ENCODE results near the gene CELA2A. TPM values are rescaled to one million over a fixed set of nuclear protein-coding genes. Genes with fewer than 3 reads are reported as not detected.

Gene CELA2A
- total and polyA plus RNA-seq, 7 donors, result 0.10 to 2.1 TPM; not detected in 5

DNA sequence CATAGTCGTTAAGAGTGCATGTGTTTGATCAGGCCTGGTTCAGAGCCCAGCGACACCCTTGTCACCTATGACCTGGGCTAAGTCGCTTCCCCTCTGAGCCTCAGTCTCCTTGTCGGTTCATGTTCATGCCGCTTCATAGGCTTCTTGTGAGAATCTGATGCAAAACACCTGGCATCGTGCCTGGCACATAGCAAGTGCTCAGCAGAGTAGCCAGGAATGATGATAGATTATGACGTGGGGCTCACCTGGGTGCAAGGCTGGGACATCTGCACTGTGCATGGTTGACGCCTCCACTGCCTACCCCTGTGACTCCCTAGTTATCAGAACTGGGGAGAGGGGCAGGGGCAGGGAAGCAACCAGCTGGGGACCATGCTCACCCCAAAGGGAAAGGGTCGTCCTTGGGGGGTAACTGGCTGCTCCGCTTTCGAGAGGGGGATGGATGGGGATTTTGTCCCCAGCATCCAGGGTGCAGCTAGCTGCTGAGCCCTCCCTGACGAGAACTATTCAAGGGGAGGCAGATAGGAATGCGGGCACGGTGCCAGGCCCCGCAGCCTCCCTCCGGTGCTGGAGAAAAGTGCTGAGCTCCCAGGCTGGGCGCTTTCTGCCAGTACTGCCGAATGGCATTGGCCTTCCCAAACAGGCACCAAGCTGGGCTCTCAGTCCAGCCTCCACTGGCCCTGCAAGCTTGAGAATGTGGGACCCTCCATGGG lies 37.6 kb upstream of the CELA2A start:
- Histone ChIP-seq H3K9me3 (no peaks in the 10 kb centered on the region), H3K36me3 (ENCODE audit: insufficient read depth in 1 of 2, low read depth in 1 of 2) (no peaks in the 10 kb centered on the region), H3K4me1 (no peaks in the 10 kb centered on the region), H3K4me3 (no peak overlapping the region), H3K27ac (no peak overlapping the region), H3K27me3 (ENCODE audit: insufficient read depth in 3 of 3, low read length in 2 of 3) (peaks cover 0 to 3% (median 0%) of the 10 kb centered on the region in 3 donors)
- ATAC-seq (no peak), DNase-seq (no peak)
- 78 to 81% (median 80%) methylated on average over 18 of the region's 18 CpGs for WGBS, 3 donors
- intact Hi-C loops (cut with DNase I), result no loop called here
- TF ChIP-seq, protein P1, sequence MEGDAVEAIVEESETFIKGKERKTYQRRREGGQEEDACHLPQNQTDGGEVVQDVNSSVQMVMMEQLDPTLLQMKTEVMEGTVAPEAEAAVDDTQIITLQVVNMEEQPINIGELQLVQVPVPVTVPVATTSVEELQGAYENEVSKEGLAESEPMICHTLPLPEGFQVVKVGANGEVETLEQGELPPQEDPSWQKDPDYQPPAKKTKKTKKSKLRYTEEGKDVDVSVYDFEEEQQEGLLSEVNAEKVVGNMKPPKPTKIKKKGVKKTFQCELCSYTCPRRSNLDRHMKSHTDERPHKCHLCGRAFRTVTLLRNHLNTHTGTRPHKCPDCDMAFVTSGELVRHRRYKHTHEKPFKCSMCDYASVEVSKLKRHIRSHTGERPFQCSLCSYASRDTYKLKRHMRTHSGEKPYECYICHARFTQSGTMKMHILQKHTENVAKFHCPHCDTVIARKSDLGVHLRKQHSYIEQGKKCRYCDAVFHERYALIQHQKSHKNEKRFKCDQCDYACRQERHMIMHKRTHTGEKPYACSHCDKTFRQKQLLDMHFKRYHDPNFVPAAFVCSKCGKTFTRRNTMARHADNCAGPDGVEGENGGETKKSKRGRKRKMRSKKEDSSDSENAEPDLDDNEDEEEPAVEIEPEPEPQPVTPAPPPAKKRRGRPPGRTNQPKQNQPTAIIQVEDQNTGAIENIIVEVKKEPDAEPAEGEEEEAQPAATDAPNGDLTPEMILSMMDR (IDR thresholded peaks at IDR 0.05), result no peak

DNA sequence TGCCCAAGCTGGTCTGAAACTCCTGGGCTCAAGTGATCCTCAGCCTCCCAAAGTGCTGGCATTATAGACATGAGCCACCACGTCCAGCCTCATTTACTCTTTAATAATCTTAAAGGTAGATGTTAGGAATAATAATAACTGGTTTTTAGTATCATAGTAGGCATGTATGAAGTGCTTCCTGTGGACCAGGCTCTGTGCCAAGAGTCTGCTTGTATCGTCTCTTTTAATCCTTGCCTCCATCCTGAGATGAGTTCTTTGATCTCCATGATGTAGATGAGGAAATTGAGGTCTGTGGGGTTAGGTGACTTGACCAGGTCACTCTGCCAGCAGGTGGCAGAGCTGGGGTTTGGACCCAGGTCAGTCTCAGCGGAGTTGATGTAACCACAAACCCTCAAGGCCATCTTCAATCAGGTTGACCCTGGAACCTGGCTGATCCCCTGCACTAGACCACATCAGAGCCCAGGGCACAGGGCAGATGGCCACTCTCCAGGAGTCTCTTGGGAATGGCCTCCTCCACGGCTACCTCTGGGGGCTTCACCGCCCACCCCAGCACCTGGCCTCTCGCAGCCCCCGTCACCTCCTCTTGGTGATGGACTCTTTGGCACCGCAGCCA lies 35.6 kb upstream of the CELA2A start:
- no peak for ATAC-seq
- H3K36me3 ChIP-seq (ENCODE audit: insufficient read depth in 1 of 2, low read depth in 1 of 2), result no peaks in the 10 kb centered on the region
- WGBS, 3 donors, result 73 to 79% (median 78%) methylated on average over 8 of the region's 8 CpGs
- no peaks in the 10 kb centered on the region for H3K9me3 ChIP-seq
- intact Hi-C loops (cut with DNase I), result no loop called here
- H3K27ac ChIP-seq, result no peak overlapping the region
- TF ChIP-seq, protein P1 (IDR thresholded peaks at IDR 0.05), result no peak
- no peak overlapping the region for H3K4me3 ChIP-seq
- no peaks in the 10 kb centered on the region for H3K4me1 ChIP-seq
- H3K27me3 ChIP-seq (ENCODE audit: insufficient read depth in 3 of 3, low read length in 2 of 3), result peaks cover 0 to 1% (median 0%) of the 10 kb centered on the region in 3 donors
- no peak for DNase-seq

DNA sequence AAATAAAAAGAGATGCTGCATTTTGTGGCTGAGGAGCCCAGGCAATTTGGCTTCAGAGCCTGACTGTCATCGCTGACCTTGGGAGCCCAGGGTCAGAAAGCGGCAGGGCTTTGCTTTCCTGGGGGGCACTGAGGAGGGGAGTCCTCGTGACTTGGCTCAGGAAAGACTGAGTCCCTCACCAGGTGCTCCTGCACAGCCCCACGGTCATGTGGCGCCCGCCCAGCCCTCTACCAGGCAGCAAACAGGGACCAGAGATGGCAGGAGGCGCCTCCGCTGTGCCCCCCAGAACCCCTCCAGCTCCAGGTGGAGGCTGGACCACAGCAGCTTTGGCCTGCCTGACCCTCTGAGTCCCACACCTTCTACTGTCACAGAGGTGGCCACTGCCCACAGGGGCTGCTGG lies 33.7 kb upstream of the CELA2A start:
- Histone ChIP-seq H3K36me3 (ENCODE audit: insufficient read depth in 1 of 2, low read depth in 1 of 2) (no peaks in the 10 kb centered on the region), H3K9me3 (no peaks in the 10 kb centered on the region), H3K4me3 (no peak overlapping the region), H3K27ac (no peak overlapping the region), H3K27me3 (ENCODE audit: insufficient read depth in 3 of 3, low read length in 2 of 3) (peaks cover 0 to 1% (median 0%) of the 10 kb centered on the region in 3 donors), H3K4me1 (no peaks in the 10 kb centered on the region)
- ATAC-seq (no peak), DNase-seq (no peak)
- TF ChIP-seq, protein P1 (IDR thresholded peaks at IDR 0.05), result no peak
- 90 to 94% (median 92%) methylated on average over 8 of the region's 8 CpGs for whole genome bisulfite sequencing, 3 donors
- intact Hi-C loops (cut with DNase I), result no loop called here

DNA sequence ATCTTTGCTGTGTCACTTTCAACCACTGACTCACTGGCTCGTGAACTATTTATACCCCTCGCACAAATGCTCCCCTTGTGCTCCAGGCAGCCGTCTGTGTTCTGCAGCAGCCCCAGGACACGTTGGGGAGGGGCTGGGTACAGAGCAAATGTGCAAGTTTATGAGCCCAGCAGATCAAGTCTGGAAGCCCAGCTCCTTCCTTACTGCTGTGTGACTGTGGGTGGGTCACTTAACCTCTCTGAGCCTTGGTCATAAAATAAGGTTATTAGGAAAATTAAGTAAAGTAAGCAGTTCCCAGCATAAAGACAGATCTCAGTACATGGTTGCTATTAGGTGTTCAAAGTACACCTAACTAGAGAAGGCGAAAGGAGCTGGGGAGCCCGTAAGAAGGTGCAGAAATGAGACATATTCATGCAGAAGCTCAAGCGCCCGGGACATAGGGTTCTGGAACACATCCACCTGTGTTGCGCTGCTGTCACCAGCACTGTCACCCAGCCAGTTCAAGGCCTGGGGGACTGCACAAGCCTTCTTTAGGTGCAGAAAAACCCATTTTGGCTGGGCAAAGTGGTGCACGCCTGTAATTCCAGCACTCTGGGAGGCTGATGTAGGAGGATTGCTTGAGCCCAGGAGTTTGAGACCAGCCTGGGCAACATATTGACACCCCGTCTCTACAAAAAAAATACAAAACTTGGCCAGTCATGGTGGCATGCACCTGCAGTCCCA lies 33.0 kb upstream of the CELA2A start:
- TF ChIP-seq, protein P1 (IDR thresholded peaks at IDR 0.05), result no peak
- 79 to 82% (median 81%) methylated on average over 11 of the region's 11 CpGs for WGBS, 3 donors
- no peaks in the 10 kb centered on the region for H3K4me1 ChIP-seq
- H3K27me3 ChIP-seq (ENCODE audit: insufficient read depth in 3 of 3, low read length in 2 of 3), result peaks cover 0 to 1% (median 0%) of the 10 kb centered on the region in 3 donors
- no peak overlapping the region for H3K4me3 ChIP-seq
- H3K9me3 ChIP-seq, result no peaks in the 10 kb centered on the region
- ATAC-seq (no peak), DNase-seq (no peak)
- H3K36me3 ChIP-seq (ENCODE audit: insufficient read depth in 1 of 2, low read depth in 1 of 2), result no peaks in the 10 kb centered on the region
- H3K27ac ChIP-seq, result no peak overlapping the region
- intact Hi-C loops (cut with DNase I), result no loop called here
